HepG2 (cell line): ENCODE results near the gene ZNF653. TPM values are rescaled to one million over a fixed set of nuclear protein-coding genes. Genes with fewer than 3 reads are reported as not detected.

ENCODE experiments used
- AGO2 ChIP-seq: fragments of 200-400 bp; formaldehyde crosslinking; optimal IDR thresholded peaks from 2 replicates; pipeline ENCODE3; 2017; ENCODE audit warnings: mild to moderate bottlenecking, low read depth, low read length, moderate library complexity
- ATF7-NPFF ChIP-seq: sonication (generic); formaldehyde crosslinking; IDR thresholded peaks from 2 replicates; pipeline ENCODE4 v1.8.1; 2023; ENCODE audit warnings: mild to moderate bottlenecking, low read depth, missing genetic modification reagents, moderate library complexity
- CREM ChIP-seq, 2 experiments: sonication (generic) in 1 of 2; formaldehyde crosslinking in 1 of 2; IDR thresholded peaks; 2 replicates each; pipeline versions ENCODE4 v1.4.0 to v1.6.1; 2016 to 2020; ENCODE audit warnings: antibody characterized with exemption in 1 of 2, mild to moderate bottlenecking in 1 of 2, missing genetic modification reagents in 1 of 2
- GATAD2A ChIP-seq: IDR thresholded peaks from 2 replicates; pipeline ENCODE4 v1.6.1; 2016
- HDAC1 ChIP-seq: sonication (generic); formaldehyde crosslinking; IDR thresholded peaks from 2 replicates; pipeline ENCODE4 v1.5.1; 2020; ENCODE audit warnings: mild to moderate bottlenecking, missing genetic modification reagents
- MIER2 ChIP-seq: IDR thresholded peaks from 2 replicates; pipeline ENCODE4 v1.6.1; 2016; ENCODE audit warnings: missing biosample characterization, missing genetic modification reagents
- MTF1 ChIP-seq: sonication (generic); formaldehyde crosslinking; IDR thresholded peaks from 2 replicates; pipeline ENCODE4 v1.5.0; 2020; ENCODE audit warnings: missing genetic modification reagents
- PHF8 ChIP-seq: sonication (generic); formaldehyde crosslinking; IDR thresholded peaks from 2 replicates; pipeline ENCODE4 v1.5.0; 2020; ENCODE audit warnings: missing genetic modification reagents
- SMAD9 ChIP-seq: sonication (generic); formaldehyde crosslinking; IDR thresholded peaks from 2 replicates; pipeline ENCODE4 v1.5.1; 2020; ENCODE audit warnings: mild to moderate bottlenecking, missing genetic modification reagents
- ZMYM3 ChIP-seq: sonication (generic); formaldehyde crosslinking; IDR thresholded peaks from 2 replicates; pipeline ENCODE4 v1.5.1; 2020; ENCODE audit warnings: mild to moderate bottlenecking, missing genetic modification reagents
- ZNF101 ChIP-seq: sonication (generic); formaldehyde crosslinking; IDR thresholded peaks from 2 replicates; pipeline ENCODE4 v1.4.0; 2020; ENCODE audit warnings: mild to moderate bottlenecking, low read depth, missing genetic modification reagents, borderline replicate concordance
- ZNF367 ChIP-seq: sonication (generic); formaldehyde crosslinking; IDR thresholded peaks from 2 replicates; pipeline ENCODE4 v1.4.0; 2020; ENCODE audit warnings: missing genetic modification reagents, borderline replicate concordance
- ZNF543 ChIP-seq: sonication (generic); formaldehyde crosslinking; IDR thresholded peaks from 2 replicates; pipeline ENCODE4 v1.4.0; 2020; ENCODE audit warnings: mild to moderate bottlenecking, missing genetic modification reagents
- ZNF570 ChIP-seq: sonication (generic); formaldehyde crosslinking; IDR thresholded peaks from 2 replicates; pipeline ENCODE4 v1.4.0; 2020; ENCODE audit warnings: mild to moderate bottlenecking, missing genetic modification reagents, borderline replicate concordance
- ZNF7 ChIP-seq: IDR thresholded peaks from 2 replicates; pipeline ENCODE4 v1.6.1; 2016; ENCODE audit warnings: missing biosample characterization, missing genetic modification reagents
- ZSCAN21 ChIP-seq: sonication (generic); formaldehyde crosslinking; IDR thresholded peaks from 2 replicates; pipeline ENCODE4 v1.8.0; 2022; ENCODE audit warnings: mild to moderate bottlenecking, missing genetic modification reagents, moderate library complexity, borderline replicate concordance
- polyA plus RNA-seq, 8 experiments: library from polyadenylated mRNA; depleted of rRNA in 3 of 8; stranded (reverse) in 7 of 8; unstranded in 1 of 8; fragments of >200 nt; fragmentation: Illumina TruSeq in 4 of 8; extraction: Trizol in 4 of 8; gene quantifications; 2 replicates each; pipeline versions ENCODE4 v1.2.1 to v1.2.3, GENCODE V29; 2011 to 2016; ENCODE audit warnings: low read depth in 4 of 8, missing spikeins in 1 of 8, mixed read lengths in 1 of 8; ENCODE audit not compliant: insufficient read depth in 1 of 8
- total RNA-seq, 5 experiments: library from RNA; depleted of rRNA; stranded (reverse); fragments of >200 nt; fragmentation: Illumina TruSeq; extraction: Trizol; gene quantifications; 2 replicates each; pipeline ENCODE4 v1.2.3, GENCODE V29; 2016; ENCODE audit warnings: low read depth in 1 of 5
- TF ChIP-seq, protein P1 (sequence below): sonication (generic); formaldehyde crosslinking; IDR thresholded peaks from 2 replicates; pipeline ENCODE4 v1.4.0; 2020; ENCODE audit warnings: missing genetic modification reagents, borderline replicate concordance
- TF ChIP-seq, protein P2 (sequence below): sonication (generic); formaldehyde crosslinking; IDR thresholded peaks from 2 replicates; pipeline ENCODE4 v1.4.0; 2020; ENCODE audit warnings: missing genetic modification reagents
- TF ChIP-seq, protein P3 (sequence below): sonication (generic); formaldehyde crosslinking; conservative IDR thresholded peaks from 2 replicates; pipeline ENCODE4 v1.8.0; 2022; ENCODE audit warnings: missing genetic modification reagents

The ZNF653 gene
- total and polyA plus RNA-seq, 2 of the 13 experiments (the other 11 are each of a cell fraction or from before 2014, with no cell fraction given): 4.7 to 7.1 TPM

DNA sequence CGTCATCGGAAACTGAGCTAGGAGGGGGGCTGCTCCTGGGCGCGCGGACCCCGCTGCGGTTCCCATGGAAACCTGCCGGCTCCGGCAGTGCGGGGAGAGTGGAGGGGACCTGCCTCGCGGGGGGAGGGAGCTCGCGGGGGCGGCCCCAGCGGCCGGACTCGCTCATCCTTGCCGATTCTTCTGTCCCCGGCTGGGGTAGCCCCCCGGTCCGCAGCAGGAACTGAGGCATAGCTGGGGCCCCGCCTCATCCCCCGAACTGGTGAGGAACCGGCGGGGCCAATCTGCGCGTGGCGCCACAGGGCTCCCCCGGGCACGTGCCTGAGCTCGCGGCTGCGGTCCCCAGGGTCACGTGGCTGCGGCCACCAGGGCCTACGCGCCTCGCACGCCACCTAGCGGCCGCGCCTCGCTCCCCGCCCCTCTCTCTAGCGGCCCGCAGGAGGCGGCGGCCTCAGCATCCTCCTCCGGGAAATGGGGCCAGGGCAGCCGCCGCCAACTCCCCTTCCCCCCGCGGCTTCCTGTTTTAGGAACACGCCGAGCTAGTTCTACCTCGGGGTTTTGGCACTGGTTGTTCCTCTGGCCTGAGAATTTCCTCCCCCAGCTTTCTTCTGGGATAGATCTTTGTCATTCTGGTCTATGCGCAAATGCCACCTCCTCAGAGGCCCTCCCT lies 23.1 kb downstream of the ZNF653 start (continued):
- TF ChIP-seq, protein P1, sequence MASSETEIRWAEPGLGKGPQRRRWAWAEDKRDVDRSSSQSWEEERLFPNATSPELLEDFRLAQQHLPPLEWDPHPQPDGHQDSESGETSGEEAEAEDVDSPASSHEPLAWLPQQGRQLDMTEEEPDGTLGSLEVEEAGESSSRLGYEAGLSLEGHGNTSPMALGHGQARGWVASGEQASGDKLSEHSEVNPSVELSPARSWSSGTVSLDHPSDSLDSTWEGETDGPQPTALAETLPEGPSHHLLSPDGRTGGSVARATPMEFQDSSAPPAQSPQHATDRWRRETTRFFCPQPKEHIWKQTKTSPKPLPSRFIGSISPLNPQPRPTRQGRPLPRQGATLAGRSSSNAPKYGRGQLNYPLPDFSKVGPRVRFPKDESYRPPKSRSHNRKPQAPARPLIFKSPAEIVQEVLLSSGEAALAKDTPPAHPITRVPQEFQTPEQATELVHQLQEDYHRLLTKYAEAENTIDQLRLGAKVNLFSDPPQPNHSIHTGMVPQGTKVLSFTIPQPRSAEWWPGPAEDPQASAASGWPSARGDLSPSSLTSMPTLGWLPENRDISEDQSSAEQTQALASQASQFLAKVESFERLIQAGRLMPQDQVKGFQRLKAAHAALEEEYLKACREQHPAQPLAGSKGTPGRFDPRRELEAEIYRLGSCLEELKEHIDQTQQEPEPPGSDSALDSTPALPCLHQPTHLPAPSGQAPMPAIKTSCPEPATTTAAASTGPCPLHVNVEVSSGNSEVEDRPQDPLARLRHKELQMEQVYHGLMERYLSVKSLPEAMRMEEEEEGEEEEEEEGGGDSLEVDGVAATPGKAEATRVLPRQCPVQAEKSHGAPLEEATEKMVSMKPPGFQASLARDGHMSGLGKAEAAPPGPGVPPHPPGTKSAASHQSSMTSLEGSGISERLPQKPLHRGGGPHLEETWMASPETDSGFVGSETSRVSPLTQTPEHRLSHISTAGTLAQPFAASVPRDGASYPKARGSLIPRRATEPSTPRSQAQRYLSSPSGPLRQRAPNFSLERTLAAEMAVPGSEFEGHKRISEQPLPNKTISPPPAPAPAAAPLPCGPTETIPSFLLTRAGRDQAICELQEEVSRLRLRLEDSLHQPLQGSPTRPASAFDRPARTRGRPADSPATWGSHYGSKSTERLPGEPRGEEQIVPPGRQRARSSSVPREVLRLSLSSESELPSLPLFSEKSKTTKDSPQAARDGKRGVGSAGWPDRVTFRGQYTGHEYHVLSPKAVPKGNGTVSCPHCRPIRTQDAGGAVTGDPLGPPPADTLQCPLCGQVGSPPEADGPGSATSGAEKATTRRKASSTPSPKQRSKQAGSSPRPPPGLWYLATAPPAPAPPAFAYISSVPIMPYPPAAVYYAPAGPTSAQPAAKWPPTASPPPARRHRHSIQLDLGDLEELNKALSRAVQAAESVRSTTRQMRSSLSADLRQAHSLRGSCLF (CRISPR knock-in tag): peak; percentile 59; the same call in 1 of the 2 replicates
- peak; percentile 50; the same call in 1 of the 2 replicates for TF ChIP-seq ZNF367 (CRISPR knock-in tag)
- TF ChIP-seq ZNF101 (CRISPR knock-in tag): no peak
- peak; percentile 74 for TF ChIP-seq ATF7-NPFF (CRISPR knock-in tag)
- no peak for TF ChIP-seq SMAD9 (CRISPR knock-in tag)
- no peak for TF ChIP-seq ZNF570 (CRISPR knock-in tag)
- TF ChIP-seq ZSCAN21 (CRISPR knock-in tag): peak; percentile 74; the same call in 1 of the 2 replicates
- TF ChIP-seq MTF1 (CRISPR knock-in tag): 0 out of 2 replicates have a peak, but pooled peaks have one; percentile 22
- TF ChIP-seq MIER2 (CRISPR knock-in tag): peak; percentile 88
- no peak for TF ChIP-seq ZNF543 (CRISPR knock-in tag)
- TF ChIP-seq, protein P2, sequence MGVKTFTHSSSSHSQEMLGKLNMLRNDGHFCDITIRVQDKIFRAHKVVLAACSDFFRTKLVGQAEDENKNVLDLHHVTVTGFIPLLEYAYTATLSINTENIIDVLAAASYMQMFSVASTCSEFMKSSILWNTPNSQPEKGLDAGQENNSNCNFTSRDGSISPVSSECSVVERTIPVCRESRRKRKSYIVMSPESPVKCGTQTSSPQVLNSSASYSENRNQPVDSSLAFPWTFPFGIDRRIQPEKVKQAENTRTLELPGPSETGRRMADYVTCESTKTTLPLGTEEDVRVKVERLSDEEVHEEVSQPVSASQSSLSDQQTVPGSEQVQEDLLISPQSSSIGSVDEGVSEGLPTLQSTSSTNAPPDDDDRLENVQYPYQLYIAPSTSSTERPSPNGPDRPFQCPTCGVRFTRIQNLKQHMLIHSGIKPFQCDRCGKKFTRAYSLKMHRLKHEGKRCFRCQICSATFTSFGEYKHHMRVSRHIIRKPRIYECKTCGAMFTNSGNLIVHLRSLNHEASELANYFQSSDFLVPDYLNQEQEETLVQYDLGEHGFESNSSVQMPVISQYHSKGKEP: 0 out of 2 replicates have a peak, but pooled peaks have one; percentile 64
- no peak for TF ChIP-seq CREM (IDR thresholded peaks at IDR 0.05)
- no peak for TF ChIP-seq CREM (CRISPR knock-in tag; IDR thresholded peaks at IDR 0.05)
- TF ChIP-seq PHF8 (CRISPR knock-in tag): 0 out of 2 replicates have a peak, but pooled peaks have one; percentile 33
- TF ChIP-seq, protein P3, sequence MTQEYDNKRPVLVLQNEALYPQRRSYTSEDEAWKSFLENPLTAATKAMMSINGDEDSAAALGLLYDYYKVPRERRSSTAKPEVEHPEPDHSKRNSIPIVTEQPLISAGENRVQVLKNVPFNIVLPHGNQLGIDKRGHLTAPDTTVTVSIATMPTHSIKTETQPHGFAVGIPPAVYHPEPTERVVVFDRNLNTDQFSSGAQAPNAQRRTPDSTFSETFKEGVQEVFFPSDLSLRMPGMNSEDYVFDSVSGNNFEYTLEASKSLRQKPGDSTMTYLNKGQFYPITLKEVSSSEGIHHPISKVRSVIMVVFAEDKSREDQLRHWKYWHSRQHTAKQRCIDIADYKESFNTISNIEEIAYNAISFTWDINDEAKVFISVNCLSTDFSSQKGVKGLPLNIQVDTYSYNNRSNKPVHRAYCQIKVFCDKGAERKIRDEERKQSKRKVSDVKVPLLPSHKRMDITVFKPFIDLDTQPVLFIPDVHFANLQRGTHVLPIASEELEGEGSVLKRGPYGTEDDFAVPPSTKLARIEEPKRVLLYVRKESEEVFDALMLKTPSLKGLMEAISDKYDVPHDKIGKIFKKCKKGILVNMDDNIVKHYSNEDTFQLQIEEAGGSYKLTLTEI: no peak
- no peak for TF ChIP-seq ZNF7
- TF ChIP-seq ZMYM3 (CRISPR knock-in tag): peak; percentile 91
- TF ChIP-seq AGO2: peak; percentile 93
- TF ChIP-seq GATAD2A (CRISPR knock-in tag): peak; percentile 31; the same call in 1 of the 2 replicates
- 0 out of 2 replicates have a peak, but pooled peaks have one; percentile 13 for TF ChIP-seq HDAC1 (CRISPR knock-in tag)
